GM12892 (cell line): ENCODE measurements around the gene MATN4.

Experiments used
- DNase-seq: peaks from one replicate; pipeline ENCODE4 v3.0.0; 2011; ENCODE audit not compliant: insufficient read length
- FAIRE-seq: peaks from 2 replicates; lab custom pipeline; 2011; peaks lifted over from hg19 to GRCh38; lab: Jason Lieb, UNC
- POLR2A ChIP-seq: IDR thresholded peaks from 2 replicates; pipeline ENCODE4 v1.6.1; 2011; ENCODE audit warnings: low read depth, low read length, control low read depth
- POLR2AphosphoS5 ChIP-seq: IDR thresholded peaks from 2 replicates; pipeline ENCODE4 v1.6.1; 2011; ENCODE audit warnings: low read depth, low read length, control low read depth
- TAF1 ChIP-seq: IDR thresholded peaks from 2 replicates; pipeline ENCODE4 v1.6.1; 2011; ENCODE audit warnings: low read depth, mild to moderate bottlenecking, control low read depth, low read length, borderline replicate concordance

MATN4 gene

GRCh38 chr20:45292343-45292742 is 15.8 kb downstream of the MATN4 start:
- TF ChIP-seq POLR2AphosphoS5 (no peak), POLR2A (no peak), TAF1 (no peak)
- FAIRE-seq (no peak), DNase-seq (no peak)

- FAIRE-seq (no peak), DNase-seq (no peak)
- TF ChIP-seq POLR2AphosphoS5 (no peak), TAF1 (no peak), POLR2A (no peak)
Measured at GRCh38 chr20:45291526-45291925, 16.6 kb downstream of the MATN4 start.

GRCh38 chr20:45290677-45291355 is 17.3 kb downstream of the MATN4 start:
- FAIRE-seq (no peak), DNase-seq (peak; percentile 53)
- TF ChIP-seq TAF1 (no peak), POLR2AphosphoS5 (no peak), POLR2A (no peak)

GRCh38 chr20:45289942-45290676 is 18.0 kb downstream of the MATN4 start:
- DNase-seq (no peak), FAIRE-seq (no peak)
- TF ChIP-seq POLR2A (no peak), POLR2AphosphoS5 (no peak), TAF1 (no peak)

GRCh38 chr20:45288860-45289259 is 19.2 kb downstream of the MATN4 start:
- no peak for TF ChIP-seq TAF1
- no peak for TF ChIP-seq POLR2A
- no peak for TF ChIP-seq POLR2AphosphoS5
- FAIRE-seq = no peak
- no peak for DNase-seq

- no peak for FAIRE-seq
Measured at GRCh38 chr20:45288376-45288775, 19.7 kb downstream of the MATN4 start.

GRCh38 chr20:45283551-45284057 is 24.5 kb downstream of the MATN4 start:
- TF ChIP-seq TAF1 (no peak), POLR2A (no peak), POLR2AphosphoS5 (no peak)
- FAIRE-seq = no peak
- no peak for DNase-seq

More at GRCh38 chr20:45288376-45288775, 19.7 kb downstream of the MATN4 start:
- TF ChIP-seq POLR2AphosphoS5 = no peak
- no peak for TF ChIP-seq POLR2A
- no peak for TF ChIP-seq TAF1
- no peak for DNase-seq

GRCh38 chr20:45282700-45283550 is 25.2 kb downstream of the MATN4 start:
- FAIRE-seq = no peak
- no peak for DNase-seq
- TF ChIP-seq POLR2A (no peak), TAF1 (no peak), POLR2AphosphoS5 (no peak)

- FAIRE-seq (no peak), DNase-seq (no peak)
- TF ChIP-seq POLR2A (no peak), TAF1 (no peak), POLR2AphosphoS5 (no peak)
Measured at GRCh38 chr20:45279992-45280391, 28.1 kb downstream of the MATN4 start.

- no peak for TF ChIP-seq TAF1
- TF ChIP-seq POLR2A = no peak
- TF ChIP-seq POLR2AphosphoS5 = no peak
- DNase-seq (no peak), FAIRE-seq (no peak)
Measured at GRCh38 chr20:45275338-45275737, 32.8 kb downstream of the MATN4 start.
